GM18517 (cell line): ENCODE measurements around the gene TMPRSS11F.

Experiments used
- ATAC-seq: cut with Tn5 transposase; IDR thresholded peaks from one replicate; pipeline ENCODE4 v1.9.1; 2021; ENCODE audit warnings: mild to moderate bottlenecking, moderate library complexity; ENCODE audit not compliant: unreplicated experiment

Gene TMPRSS11F

GRCh38 chr4:68077737-68078136 is 51.9 kb downstream of the TMPRSS11F start:
- no peak for ATAC-seq

- ATAC-seq = no peak
Observed at GRCh38 chr4:68077301-68077700, 52.4 kb downstream of the TMPRSS11F start.

- no peak for ATAC-seq
Observed at GRCh38 chr4:68076194-68076593, 53.5 kb downstream of the TMPRSS11F start.

GRCh38 chr4:68074397-68074796 is 55.3 kb downstream of the TMPRSS11F start:
- no peak for ATAC-seq

- no peak for ATAC-seq
Observed at GRCh38 chr4:68070302-68070701, 59.4 kb downstream of the TMPRSS11F start.

- ATAC-seq = no peak
Observed at GRCh38 chr4:68062501-68062900, 67.2 kb downstream of the TMPRSS11F start.

- no peak for ATAC-seq
Observed at GRCh38 chr4:68038272-68038671, 91.4 kb downstream of the TMPRSS11F start.

- no peak for ATAC-seq
Observed at GRCh38 chr4:68021185-68021584, 108.5 kb downstream of the TMPRSS11F start.

- ATAC-seq = no peak
Observed at GRCh38 chr4:68011684-68012083, 118.0 kb downstream of the TMPRSS11F start.
